GM19351 (cell line): ENCODE measurements around the gene PITRM1.

ENCODE experiments used
- ATAC-seq: cut with Tn5 transposase; IDR thresholded peaks from one replicate; pipeline ENCODE4 v1.9.1; 2021; ENCODE audit warnings: mild to moderate bottlenecking, moderate library complexity; ENCODE audit not compliant: unreplicated experiment

PITRM1 gene

DNA sequence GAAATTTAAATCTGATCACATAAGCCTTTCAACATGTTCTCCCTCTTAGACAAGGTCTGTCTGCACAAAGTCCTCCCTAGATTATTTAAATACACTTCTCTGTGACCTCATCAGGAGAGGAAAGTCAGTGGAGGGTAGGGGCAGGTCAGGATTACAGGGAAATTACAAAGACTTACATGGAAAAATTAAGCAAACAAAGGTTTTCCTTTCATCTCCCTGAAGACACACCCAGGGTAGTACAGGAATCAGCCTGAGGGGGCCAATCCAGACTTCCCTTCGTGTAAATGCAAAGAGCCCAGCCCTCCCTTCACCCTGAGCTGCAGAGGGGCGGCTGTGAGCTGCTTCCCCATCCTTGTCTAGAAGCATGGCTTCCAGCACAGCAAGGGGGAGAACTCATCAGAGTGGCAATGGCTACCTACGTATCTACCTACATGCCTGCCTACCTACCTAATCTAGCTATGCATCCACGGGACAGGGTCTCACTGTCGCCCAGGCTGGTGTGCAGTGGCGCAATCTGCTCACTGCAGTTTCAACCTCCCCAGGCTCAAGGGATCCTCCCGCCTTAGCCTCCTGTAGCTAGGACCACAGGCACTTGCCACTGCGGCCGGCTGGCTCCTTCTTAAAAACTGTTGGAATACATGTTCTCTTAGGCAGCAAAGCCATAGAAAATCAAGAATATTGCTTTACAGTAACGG, 33.2 kb downstream of the PITRM1 start:
- ATAC-seq: no peak

DNA sequence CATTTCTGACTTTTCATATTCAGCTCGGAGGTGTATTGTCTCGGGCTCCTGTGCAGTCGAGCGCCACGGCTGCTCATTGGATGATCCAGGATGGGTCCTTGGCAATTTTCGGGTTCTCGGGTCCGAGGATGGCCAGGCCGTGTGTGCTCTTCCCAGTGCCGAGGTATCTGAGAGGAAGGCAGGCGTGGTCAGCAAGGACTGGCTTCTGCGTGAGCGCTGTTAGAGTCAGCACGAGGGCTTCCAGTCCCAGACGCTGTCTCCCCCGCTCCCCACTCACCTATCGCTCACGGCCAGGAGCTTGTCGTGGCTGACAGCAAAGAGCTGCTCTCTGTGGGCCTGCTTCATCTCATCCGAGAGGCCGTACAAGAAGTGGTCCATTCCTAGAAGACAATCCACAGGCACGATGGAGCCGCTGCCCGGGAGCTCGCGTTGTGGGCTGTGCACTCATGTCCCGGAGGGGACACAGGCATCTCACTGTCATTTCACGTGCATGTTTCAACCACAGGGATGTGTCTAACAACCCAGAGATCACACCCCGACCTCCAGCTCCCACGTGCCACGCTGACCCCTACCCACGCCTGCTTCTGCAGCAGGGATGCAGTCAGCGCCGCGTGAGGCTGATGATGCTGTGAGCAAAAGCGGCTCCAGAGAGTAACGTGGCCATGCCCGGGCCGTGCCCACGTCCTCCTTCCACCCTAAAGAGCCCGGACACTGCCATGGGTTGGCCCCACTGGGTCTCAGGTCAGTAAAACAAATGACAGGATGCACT, 34.4 kb downstream of the PITRM1 start:
- no peak for ATAC-seq

DNA sequence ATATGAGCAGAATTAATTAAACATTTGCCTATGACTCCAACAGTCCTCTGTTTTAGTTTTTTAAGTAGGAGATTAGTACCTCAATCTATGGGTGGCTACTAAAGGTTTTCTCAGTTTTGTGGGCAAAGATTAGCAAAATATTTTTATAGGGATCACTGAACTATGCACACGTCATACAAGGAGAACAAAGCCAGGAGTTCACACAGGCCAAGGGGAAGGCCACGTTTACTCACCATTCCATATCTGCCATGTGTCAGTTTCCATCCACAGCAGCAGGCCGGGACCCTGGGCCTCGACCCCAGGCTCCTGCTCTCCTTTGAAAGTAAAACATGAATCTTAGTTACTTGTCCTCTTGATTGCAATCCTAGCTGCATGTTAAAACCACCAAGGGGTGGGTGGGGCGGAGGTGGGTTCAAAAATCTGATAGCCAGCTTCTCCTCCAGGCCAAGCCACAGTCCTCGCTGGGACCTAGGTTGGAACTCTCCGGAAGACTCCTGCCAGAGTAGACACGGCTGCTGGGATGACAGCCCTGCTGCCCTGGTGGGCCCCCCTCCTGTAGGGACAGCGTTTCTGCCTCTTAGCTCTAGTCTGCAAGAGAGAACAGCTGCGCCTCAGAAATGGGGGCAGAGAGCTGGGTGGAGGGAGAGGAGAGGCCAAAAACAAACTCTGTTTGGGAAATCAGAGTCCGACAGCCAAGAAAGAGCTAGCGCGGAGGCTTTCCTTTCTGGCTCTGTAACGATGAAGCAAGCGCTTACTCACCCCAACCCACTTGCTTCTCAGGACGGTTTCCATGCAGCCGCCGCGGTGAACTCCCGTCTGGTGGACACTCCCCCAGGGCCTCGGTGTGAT, 35.6 kb downstream of the PITRM1 start:
- no peak for ATAC-seq

DNA sequence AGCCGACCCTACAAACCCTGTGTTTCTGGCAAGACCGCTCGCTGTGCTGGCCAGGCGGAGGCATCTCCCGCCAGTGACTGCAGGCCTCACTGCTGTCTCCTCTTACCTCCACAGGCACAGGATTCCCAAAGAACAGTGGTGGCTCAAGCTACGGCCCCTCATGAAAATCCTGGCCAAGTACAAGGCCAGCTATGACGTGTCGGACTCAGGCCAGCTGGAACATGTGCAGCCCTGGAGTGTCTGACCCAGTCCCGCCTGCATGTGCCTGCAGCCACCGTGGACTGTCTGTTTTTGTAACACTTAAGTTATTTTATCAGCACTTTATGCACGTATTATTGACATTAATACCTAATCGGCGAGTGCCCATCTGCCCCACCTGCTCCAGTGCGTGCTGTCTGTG, 36.2 kb downstream of the PITRM1 start:
- no peak for ATAC-seq

DNA sequence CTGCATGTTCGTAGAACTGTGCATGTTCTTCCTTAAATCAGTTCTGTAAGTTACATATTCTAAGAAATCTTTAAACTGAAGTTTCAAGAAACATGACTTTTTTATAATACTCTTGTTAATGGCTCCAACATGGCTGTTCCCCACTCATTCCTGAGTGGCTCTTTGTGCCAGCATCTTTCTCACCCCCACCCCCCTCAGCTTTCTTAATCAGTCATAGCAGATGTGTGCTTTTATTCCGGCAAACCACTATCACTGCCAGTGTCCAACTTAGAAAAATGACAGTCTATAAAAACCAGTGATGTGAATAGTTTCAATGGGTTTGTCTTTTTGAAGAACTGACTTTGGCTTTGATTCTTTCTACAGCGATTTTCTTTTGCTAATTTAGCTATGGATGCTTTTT, 37.6 kb downstream of the PITRM1 start:
- ATAC-seq: no peak

DNA sequence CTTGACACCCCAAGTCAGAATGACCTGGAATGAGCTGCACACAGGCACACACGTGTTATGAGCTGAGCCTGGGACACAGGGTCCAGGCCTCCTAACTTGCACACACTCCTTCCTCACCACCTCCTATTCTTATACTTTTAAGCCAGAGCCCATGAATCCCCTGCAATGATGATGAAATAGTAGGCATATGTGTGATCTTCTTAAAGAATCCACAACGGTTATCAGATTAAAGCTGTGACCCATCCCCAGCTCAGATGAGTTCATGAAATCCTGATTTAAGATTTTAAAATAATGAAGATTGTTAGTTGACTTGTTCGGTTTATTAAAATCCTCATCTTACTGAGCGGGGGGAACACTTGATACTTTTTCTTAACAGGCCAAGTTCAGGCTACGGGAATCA, 38.6 kb downstream of the PITRM1 start:
- ATAC-seq: no peak

DNA sequence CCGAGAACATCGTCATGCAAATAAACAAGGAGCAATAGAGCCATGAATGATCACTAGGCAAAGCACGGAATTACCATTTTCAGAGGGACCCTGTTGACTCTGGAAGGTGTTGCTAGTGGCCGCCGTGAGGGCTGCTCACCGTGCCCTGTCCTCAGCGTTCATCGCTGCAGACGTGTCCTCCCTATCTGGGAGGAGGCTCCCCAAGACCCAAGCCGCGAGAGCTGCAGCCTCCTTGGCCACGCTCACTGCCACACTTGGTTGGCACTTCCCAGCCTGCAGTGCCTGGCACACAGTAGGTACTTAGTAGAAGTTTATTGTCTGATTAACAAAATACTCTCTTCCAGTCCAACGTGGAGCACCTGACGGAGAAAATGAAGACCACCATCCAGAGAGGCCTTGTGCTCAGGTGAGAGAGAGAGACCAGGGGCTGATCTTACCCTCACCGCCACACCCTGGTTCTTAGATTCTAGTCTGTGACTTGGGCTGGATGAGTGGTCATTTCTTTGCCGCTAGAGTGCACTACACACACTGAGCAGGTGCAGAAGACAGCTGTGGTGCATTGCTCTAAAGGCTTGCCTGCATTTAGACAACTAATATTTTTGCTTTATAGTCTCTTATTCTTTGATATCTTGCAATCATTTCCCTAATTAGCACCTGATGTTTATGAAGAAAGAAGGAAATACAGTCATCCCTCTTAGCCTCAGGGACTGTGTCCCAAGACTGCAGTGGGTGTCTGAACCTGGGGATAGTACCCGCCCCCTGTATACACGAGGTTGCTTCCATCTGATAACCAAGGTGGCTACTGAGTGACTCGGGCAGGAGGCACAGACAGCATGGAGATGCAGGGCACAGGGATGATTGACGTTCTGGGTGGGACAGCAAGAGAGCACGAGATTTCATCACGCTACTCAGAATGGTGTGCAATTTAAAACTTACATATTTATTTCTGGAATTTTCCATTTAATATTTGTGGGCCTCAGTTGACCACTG, 40.3 kb downstream of the PITRM1 start:
- no peak for ATAC-seq

DNA sequence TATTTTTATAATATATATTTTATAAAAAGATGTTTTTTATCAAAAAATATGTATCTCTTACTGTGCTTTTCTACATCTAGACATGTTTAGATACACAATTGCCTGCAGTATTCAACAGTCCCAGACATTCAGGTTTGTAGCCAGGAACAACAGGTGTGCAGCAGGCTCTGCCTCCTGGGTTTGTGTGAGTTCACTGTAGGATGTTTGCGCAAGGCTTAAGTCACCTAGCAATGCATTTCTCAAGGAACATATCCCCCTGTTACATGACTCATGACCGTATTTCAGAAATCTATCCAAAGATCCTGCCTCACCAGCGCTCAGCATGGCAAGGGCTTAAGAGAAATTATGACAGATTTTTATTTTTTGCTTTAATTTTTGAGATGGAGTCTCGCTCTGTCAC, 41.5 kb downstream of the PITRM1 start:
- ATAC-seq: no peak

DNA sequence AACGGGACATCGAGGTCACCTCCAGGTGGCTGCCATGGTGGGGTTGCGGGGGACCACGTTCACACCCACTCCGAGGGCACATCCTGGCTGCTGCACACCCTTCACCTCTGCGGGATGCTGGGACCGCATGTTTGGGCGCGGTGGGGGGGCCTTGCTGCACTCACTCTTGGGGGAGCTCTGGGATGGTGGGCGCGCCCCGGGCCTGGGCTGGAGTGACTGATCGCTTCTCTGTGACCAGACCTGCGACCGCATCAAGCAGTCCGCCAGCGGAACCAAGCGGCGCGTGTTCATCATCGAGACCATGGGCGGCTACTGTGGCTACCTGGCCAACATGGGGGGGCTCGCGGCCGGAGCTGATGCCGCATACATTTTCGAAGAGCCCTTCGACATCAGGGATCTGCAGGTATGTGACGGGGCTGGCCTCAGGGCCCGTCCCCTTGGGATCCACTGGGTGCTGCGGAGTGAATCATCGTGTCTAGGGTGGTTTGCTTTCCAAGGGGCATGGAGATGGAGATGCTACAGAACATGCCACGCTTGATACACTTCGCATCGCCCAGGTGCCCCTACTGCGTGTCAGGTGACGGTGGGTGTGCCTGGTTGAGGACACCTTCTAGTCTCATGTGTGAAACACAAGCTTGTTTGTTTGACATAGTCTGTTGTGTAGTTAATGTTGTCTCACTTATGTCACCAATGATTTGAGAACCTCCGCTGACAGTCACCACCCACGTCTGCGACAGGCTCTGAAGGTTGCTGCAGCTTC, 42.8 kb downstream of the PITRM1 start:
- ATAC-seq: no peak

DNA sequence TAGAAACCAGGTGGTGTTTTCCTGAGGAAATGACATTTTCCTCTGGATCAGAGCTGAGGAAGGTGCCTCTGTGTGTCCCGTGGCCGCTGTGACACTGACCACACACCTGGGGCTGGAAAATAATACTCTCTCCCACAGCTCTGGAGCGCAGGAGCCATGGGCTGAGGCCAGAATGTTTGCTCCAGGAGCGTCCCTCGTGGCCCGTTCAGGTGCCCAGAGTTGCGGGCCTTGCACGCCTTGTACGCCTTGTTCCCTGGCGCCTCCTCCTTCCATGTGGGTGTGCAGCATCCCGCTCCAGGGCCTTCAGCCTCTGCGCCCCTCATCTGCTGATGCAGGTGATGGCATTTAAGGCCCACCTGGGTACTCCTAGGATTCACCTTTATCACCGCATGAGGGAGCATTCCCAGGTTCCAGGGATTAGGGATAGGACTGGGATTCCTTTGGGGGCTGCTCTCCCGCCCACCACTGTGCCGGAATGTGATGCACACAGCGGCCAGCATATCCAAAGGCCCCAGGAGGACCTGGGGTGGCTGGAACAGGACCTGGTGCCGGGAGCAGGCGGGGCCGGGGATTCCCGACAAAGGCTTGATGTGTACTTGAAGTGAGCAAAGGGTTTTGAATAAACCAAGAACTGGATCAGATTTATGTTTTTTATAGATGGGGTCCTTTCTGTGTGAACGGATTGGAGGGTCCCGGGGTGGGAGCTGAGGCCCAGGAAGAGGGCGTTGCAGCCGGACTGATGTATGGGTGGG, 44.0 kb downstream of the PITRM1 start:
- ATAC-seq: no peak

DNA sequence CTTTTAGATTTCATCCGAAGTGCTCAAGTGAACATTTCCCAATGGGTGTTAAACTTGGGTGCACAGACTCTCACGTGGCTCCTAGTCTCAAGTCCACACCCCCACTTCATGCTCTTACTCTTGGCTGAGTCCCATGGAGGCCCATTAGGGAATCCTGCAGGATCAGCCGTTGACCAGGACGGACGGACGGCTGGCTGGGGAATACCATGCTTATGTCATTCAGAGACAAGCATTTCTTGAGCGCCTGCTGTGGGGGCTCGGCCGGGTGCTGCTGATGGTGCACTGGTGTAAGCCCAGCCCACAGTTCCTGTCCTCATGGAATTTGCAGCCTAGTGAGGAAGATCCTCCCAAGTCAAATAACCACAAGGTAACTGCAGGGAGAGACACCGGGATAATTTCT, 44.7 kb downstream of the PITRM1 start:
- ATAC-seq: no peak

DNA sequence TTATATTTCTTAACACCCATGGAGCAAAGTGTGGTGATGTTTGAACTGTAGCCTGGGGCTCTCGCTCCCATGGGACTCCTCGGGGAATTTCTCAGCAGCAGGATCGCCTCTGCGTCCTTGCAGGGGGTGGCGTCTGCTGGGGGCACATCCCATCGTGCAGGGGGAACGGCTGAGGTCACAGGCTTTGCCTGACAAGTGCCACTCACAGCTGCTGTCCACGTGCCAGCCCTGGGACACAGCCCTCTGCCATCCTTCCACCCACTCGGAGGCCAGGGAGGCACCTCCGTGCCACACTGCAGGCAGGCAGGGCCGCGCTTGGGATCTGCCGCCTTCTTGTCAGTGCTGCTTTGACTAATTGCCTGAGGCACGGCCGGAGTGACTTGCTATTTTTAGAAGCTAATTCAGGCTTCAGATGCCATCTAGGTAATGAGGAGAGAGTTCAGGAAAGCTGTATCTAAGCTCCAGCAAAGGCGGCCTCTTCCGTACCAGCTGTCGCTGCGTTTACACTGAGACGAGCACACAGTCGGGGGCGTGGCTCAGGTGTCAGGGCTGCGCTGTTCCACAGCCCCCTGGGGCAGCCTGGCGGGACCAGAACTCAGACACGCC, 45.7 kb downstream of the PITRM1 start:
- no peak for ATAC-seq

DNA sequence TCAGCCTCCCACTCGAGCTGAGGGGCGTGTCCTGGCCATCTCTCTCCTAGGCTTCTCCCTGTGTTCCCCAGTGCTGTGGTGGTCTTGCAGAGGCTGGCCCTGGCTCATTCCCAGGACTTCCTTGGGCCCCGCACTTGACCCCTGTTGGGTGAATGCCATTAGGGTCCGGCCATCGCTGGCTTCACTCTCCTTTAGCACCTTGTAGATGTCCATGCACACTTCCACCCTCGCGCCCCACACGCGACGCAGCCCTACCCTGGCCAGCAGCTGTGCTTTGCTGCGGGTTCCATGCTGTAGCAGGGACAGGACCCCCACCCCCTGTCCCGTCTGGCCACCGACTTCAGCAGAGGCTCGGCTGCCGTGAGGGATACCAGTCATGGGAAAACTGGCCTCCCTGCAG, 46.3 kb downstream of the PITRM1 start:
- ATAC-seq: no peak

DNA sequence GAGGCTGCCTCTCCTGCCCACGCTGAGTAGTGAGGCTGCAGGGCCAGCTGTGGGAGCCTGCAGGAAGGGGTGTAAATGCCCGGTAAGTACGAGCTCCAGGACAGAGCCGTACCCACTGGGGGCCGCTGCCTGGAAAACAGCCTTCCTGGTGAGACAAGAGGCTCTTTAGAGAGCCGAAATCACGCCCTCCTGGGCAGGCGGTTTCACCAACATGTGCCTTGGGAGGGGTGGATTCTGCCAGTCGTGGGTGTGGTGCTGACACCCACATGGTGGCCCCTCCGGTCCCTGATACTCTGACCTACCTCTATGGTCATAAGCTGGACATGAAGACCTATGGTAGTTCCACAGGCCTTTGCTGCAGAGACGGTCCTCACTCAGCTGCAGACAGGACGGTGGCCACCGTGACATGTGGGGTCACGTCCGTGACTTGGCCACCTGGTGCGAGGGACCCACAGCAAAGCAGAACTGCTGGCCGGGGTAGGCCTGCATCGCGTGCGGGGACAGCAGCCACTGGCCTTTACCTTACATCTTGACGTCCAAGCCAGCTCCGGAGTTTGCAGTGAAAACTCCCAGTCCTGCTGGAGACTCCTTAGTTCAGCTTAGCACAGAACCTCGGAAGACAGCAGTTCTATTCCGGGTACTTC, 46.9 kb downstream of the PITRM1 start:
- no peak for ATAC-seq

DNA sequence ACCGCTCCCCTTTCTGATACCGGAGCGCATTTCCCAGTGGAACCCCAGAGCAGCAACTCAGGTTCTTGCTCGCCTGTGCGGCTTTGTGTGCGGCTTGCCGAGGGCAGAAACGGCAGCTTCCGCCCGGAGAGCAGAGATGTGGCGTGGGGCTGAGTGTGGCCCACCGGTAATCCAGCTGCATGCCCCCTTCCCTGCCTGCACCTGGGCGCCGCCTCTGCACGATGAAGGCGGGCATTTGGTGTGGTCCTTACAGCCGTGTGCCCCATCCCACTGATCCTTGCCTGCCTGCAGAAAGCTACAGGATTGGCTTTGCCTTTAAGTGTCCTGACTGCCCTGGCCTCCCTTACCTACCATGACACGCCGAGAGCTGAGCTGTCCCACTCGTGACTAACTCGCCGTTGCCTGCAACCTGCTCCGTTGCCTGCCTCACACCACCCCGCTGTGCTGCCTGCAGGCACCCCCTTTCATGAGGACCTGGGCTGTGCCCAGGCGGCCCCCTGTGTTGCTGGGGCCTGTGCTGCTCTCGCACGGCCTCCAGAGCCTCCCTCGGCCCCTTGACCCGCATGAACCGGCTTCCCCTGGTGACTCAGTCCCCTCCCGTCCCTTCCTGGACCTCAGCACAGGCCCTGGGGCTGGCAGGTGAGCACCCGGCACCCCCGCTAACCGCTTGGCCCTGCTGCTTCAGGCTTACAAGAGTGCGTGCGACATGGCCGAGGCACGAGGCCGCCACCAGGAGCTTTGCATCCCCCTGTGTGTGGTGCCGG, 48.0 kb downstream of the PITRM1 start:
- no peak for ATAC-seq

DNA sequence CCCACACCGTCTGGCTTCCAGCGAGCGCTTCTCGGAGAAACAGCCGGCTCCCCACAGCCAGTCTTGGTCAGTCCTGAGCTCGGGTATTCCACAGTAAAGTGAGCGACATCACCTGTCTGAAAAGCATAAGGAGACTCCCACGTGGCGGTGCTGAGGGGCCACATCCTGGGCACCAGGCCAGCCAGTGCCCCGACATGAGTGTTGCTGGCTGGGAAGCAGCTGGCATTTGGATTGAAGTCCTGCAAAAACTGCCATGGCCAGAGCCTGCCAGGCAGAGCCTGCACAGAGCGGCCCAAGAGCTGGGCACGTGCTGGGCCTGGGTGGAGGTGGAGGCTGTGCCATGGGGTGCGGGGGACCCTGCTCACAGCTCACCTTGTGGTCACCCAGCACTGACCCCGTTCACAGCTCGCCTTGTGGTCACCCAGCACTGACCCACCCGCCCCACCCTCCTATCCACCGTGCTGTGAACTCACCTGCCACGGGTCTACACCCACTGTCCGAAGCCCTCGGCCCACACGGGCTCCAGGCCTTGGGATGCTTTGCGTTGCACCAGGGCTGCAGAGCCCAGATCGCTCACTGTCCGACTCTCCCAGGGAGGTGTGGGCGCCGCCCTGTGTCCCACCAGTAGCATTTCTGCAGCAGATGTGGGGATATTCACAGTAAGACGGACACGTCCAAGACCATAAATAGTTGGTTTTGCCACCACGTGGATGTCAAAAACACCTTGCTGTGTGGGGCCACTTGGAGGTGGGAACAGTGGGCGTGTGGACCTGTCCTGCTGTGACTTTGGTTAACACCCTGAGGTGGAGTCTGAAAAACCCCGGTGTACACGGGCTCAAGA, 48.8 kb downstream of the PITRM1 start:
- no peak for ATAC-seq
